Neuronal stem cell (in vitro differentiated cells): ENCODE data around the gene MPL.

Source experiments
- DNase-seq: peaks from one replicate; pipeline ENCODE4 v3.0.0-alpha.2; 2013; ENCODE audit warnings: low spot score
- H2AFZ ChIP-seq: one replicate; pipeline ENCODE4 v1.6.1; 2013; ENCODE audit warnings: mild to moderate bottlenecking, low read length, inconsistent platforms
- H2AK5ac ChIP-seq: 2 replicates; pipeline ENCODE4 v1.6.1; 2013; ENCODE audit warnings: low read depth, mild to moderate bottlenecking, inconsistent platforms, low read length, moderate library complexity, mixed read lengths
- H2BK120ac ChIP-seq: 2 replicates; pipeline ENCODE4 v1.6.1; 2013; ENCODE audit warnings: low read depth, mild to moderate bottlenecking, inconsistent platforms, low read length, moderate library complexity, mixed read lengths
- H2BK12ac ChIP-seq: one replicate; pipeline ENCODE4 v1.6.1; 2013; ENCODE audit warnings: low read length, inconsistent platforms
- H2BK15ac ChIP-seq: 2 replicates; pipeline ENCODE4 v1.6.1; 2013; ENCODE audit warnings: mild to moderate bottlenecking, low read length, inconsistent platforms, mixed read lengths
- H2BK5ac ChIP-seq: one replicate; pipeline ENCODE4 v1.6.1; 2013; ENCODE audit warnings: inconsistent platforms, mild to moderate bottlenecking, low read length, moderate library complexity
- H3K14ac ChIP-seq: one replicate; pipeline ENCODE4 v1.6.1; 2013; ENCODE audit warnings: low read length, inconsistent platforms
- H3K18ac ChIP-seq: 2 replicates; pipeline ENCODE4 v1.6.1; 2013; ENCODE audit warnings: low read length, inconsistent platforms
- H3K23ac ChIP-seq: 2 replicates; pipeline ENCODE4 v1.6.1; 2013; ENCODE audit warnings: low read depth, mild to moderate bottlenecking, mixed read lengths, low read length, inconsistent platforms; ENCODE audit not compliant: poor library complexity
- H3K27ac ChIP-seq: replicated peaks from 3 replicates; pipeline ENCODE4 v1.5.1; 2013; ENCODE audit warnings: low read length, inconsistent platforms
- H3K27me3 ChIP-seq, 3 experiments: 2 replicates each; pipeline ENCODE4 v1.6.1; 2013; ENCODE audit warnings: low read length in 3 of 3, mild to moderate bottlenecking in 2 of 3, inconsistent platforms in 1 of 3, low read depth in 1 of 3, mixed read lengths in 1 of 3, moderate library complexity in 1 of 3; ENCODE audit not compliant: control insufficient read depth in 3 of 3, insufficient read depth in 3 of 3
- H3K36me3 ChIP-seq, 2 donors: replicated peaks in 1 of 2; 2 replicates each; pipeline ENCODE4 v1.6.1; 2013; ENCODE audit warnings: low read length in 2 of 2; ENCODE audit not compliant: control insufficient read depth in 2 of 2, insufficient read depth in 2 of 2
- H3K4ac ChIP-seq: 2 replicates; pipeline ENCODE4 v1.6.1; 2013; ENCODE audit warnings: inconsistent platforms, mild to moderate bottlenecking, low read length, moderate library complexity
- H3K4me1 ChIP-seq, 2 donors: 1 replicate in 1 of 2; 2 replicates in 1 of 2; pipeline ENCODE4 v1.6.1; 2013; ENCODE audit warnings: low read length in 2 of 2, low read depth in 1 of 2; ENCODE audit not compliant: control insufficient read depth in 2 of 2, insufficient read depth in 1 of 2
- H3K4me2 ChIP-seq: one replicate; pipeline ENCODE4 v1.6.1; 2013; ENCODE audit warnings: mild to moderate bottlenecking, low read length, inconsistent platforms; ENCODE audit not compliant: insufficient read depth, poor library complexity, severe bottlenecking
- H3K4me3 ChIP-seq, 2 donors: 2 replicates each; pipeline ENCODE4 v1.5.1; 2013; ENCODE audit warnings: low read length in 2 of 2, mild to moderate bottlenecking in 2 of 2, inconsistent platforms in 1 of 2, moderate library complexity in 1 of 2
- H3K79me1 ChIP-seq: one replicate; pipeline ENCODE4 v1.6.1; 2013; ENCODE audit warnings: low read depth, mild to moderate bottlenecking, inconsistent platforms, low read length, moderate library complexity
- H3K9ac ChIP-seq: one replicate; pipeline ENCODE4 v1.6.1; 2013; ENCODE audit warnings: mild to moderate bottlenecking, low read depth, low read length, inconsistent platforms; ENCODE audit not compliant: poor library complexity
- H3K9me3 ChIP-seq, 2 donors: replicated peaks in 1 of 2; 2 replicates each; pipeline versions ENCODE3 to v1.6.1; 2013; ENCODE audit warnings: low read length in 2 of 2, mild to moderate bottlenecking in 2 of 2, inconsistent platforms in 1 of 2, low read depth in 1 of 2, mixed read lengths in 1 of 2, moderate library complexity in 1 of 2; ENCODE audit not compliant: control insufficient read depth in 2 of 2, insufficient read depth in 1 of 2
- H4K8ac ChIP-seq: one replicate; pipeline ENCODE4 v1.6.1; 2013; ENCODE audit warnings: low read depth, mild to moderate bottlenecking, inconsistent platforms, low read length, moderate library complexity
- H4K91ac ChIP-seq: one replicate; pipeline ENCODE4 v1.6.1; 2013; ENCODE audit warnings: low read length, low read depth, mild to moderate bottlenecking, inconsistent platforms; ENCODE audit not compliant: poor library complexity
- WGBS, 2 donors: extraction: QIAGEN DNeasy Blood & Tissue Kit; methylation state at CpG; one replicate each; pipeline ENCODE4 v1.1.7; 2013; ENCODE audit warnings: missing lambda C conversion rate in 2 of 2, mixed read lengths in 1 of 2; ENCODE audit not compliant: insufficient read length in 2 of 2, insufficient replicate concordance in 1 of 2; ENCODE audit errors: extremely low coverage in 2 of 2; 5-methylcytosine and 5-hydroxymethylcytosine counted together

The MPL gene

GRCh38 chr1:43296207-43296606 lies 41.4 kb upstream of the MPL start:
- Histone ChIP-seq H2AFZ (peak overlapping the region; percentile 62), H4K91ac (no peak overlapping the region), H3K4me1 (peaks cover 9 to 22% of the 10 kb centered on the region in 2 donors), H3K18ac (no peak overlapping the region), H3K36me3 (no peaks in the 10 kb centered on the region), H3K23ac (no peak overlapping the region), H3K4ac (no peak overlapping the region), H3K9ac (no peak overlapping the region), H3K9me3 (no peaks in the 10 kb centered on the region), H2BK15ac (no peak overlapping the region), H3K79me1 (no peaks in the 10 kb centered on the region), H2BK120ac (no peak overlapping the region), H3K27me3 (no peaks in the 10 kb centered on the region), H2AK5ac (no peak overlapping the region), H3K27ac (no peak overlapping the region), H3K4me2 (no peak overlapping the region), H3K14ac (no peak overlapping the region), H2BK12ac (no peak overlapping the region), H4K8ac (no peak overlapping the region), H2BK5ac (no peak overlapping the region), H3K4me3 (no peak overlapping the region)
- WGBS, 2 donors: no CpG with 5 or more reads among the region's 1 CpG
- DNase-seq: no peak

GRCh38 chr1:43298055-43298454 lies 39.6 kb upstream of the MPL start:
- Histone ChIP-seq H2AK5ac (no peak overlapping the region), H2BK120ac (no peak overlapping the region), H3K18ac (no peak overlapping the region), H3K4me1 (peaks cover 9 to 22% of the 10 kb centered on the region in 2 donors), H3K36me3 (no peaks in the 10 kb centered on the region), H3K27me3 (no peaks in the 10 kb centered on the region), H3K4ac (no peak overlapping the region), H3K79me1 (no peaks in the 10 kb centered on the region), H3K9ac (no peak overlapping the region), H2BK12ac (no peak overlapping the region), H3K27ac (no peak overlapping the region), H2BK5ac (no peak overlapping the region), H3K23ac (no peak overlapping the region), H4K91ac (no peak overlapping the region), H3K4me3 (no peak overlapping the region), H2BK15ac (no peak overlapping the region), H3K4me2 (no peak overlapping the region), H2AFZ (no peak overlapping the region), H3K9me3 (no peaks in the 10 kb centered on the region), H4K8ac (no peak overlapping the region), H3K14ac (no peak overlapping the region)
- DNase-seq: no peak
- no CpG with 5 or more reads among the region's 1 CpG for WGBS, 2 donors

- Histone ChIP-seq H2BK12ac (no peak overlapping the region), H3K9ac (no peak overlapping the region), H2AFZ (peak overlapping the region; percentile 54), H2AK5ac (no peak overlapping the region), H3K4ac (no peak overlapping the region), H3K36me3 (no peaks in the 10 kb centered on the region), H3K4me3 (no peak overlapping the region), H3K4me2 (no peak overlapping the region), H3K4me1 (peaks cover 11 to 22% of the 10 kb centered on the region in 2 donors), H3K14ac (no peak overlapping the region), H3K23ac (no peak overlapping the region), H3K9me3 (no peaks in the 10 kb centered on the region), H3K79me1 (no peaks in the 10 kb centered on the region), H2BK5ac (no peak overlapping the region), H2BK120ac (no peak overlapping the region), H3K27me3 (peaks cover 0 to 2% (median 0%) of the 10 kb centered on the region in 3 experiments), H4K8ac (no peak overlapping the region), H2BK15ac (no peak overlapping the region), H3K18ac (no peak overlapping the region), H4K91ac (no peak overlapping the region), H3K27ac (no peak overlapping the region)
- no peak for DNase-seq
These were observed 38.5 kb upstream of the MPL start for GRCh38 chr1:43299101-43299500.

- Histone ChIP-seq H4K91ac (no peak within 1 kb of the TSS), H2BK120ac (no peak within 1 kb of the TSS), H3K79me1 (no peaks in the 10 kb centered on the region), H2BK15ac (peak within 1 kb of the TSS; percentile 16), H2AK5ac (peak within 1 kb of the TSS; percentile 65), H3K18ac (no peak within 1 kb of the TSS), H3K9me3 (no peaks in the 10 kb centered on the region), H3K14ac (no peak within 1 kb of the TSS), H2BK5ac (no peak within 1 kb of the TSS), H3K4me1 (peaks cover 7 to 16% of the 10 kb centered on the region in 2 donors), H3K4me3 (no peak within 1 kb of the TSS), H2AFZ (peak within 1 kb of the TSS; percentile 83), H2BK12ac (no peak within 1 kb of the TSS), H3K36me3 (no peaks in the 10 kb centered on the region), H3K27me3 (peaks cover 0 to 2% (median 0%) of the 10 kb centered on the region in 3 experiments), H3K4me2 (no peak within 1 kb of the TSS), H3K9ac (no peak within 1 kb of the TSS), H3K27ac (no peak within 1 kb of the TSS), H4K8ac (no peak within 1 kb of the TSS), H3K4ac (no peak within 1 kb of the TSS), H3K23ac (no peak within 1 kb of the TSS)
- no peak for DNase-seq
- WGBS, 2 donors: no CpG with 5 or more reads among the region's 10 CpGs
These were observed 37.1 kb upstream of the MPL start, which contains the start of gene TIE1 for GRCh38 chr1:43300378-43301094. TIE1 (plus strand) TSS chr1:43300982; CDS start chr1:43301072, 90 bp downstream.
